ENCODE data around the gene ABL1. TPM values are rescaled to one million over a fixed set of nuclear protein-coding genes. Genes with fewer than 3 reads are reported as not detected.

Gene ABL1
- total RNA-seq, 1 donor from 2014 or later = 113 TPM

DNA sequence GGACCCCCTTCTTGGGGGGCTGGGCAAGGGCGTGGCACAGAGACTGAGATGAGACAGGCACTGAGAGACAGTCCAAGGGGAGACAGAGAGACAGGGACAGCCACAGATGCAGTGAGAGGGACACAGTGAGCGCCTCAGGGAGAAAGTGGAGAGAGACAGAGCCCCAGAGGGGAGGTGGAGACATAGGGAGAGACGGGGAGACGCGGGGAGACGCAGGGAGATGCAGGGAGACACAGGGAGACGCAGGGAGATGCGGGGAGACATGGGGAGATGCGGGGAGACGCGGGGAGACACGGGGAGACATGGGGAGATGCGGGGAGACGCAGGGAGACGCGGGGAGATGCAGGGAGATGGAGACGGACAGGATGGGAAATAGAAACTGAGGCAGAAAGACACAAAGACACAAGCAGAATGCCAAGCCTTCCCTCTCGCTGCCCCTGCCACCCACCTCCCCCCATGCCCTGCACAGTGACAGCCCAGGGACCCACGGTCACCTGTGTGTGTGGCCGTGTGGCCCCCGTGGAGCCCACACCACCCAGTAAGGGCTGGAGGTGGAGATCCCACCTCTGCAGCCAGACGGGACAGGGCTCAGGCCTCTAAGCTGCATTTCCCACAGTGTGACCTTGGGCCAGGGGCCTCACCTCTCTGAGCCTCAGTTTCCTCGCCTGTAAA is 95.2 kb downstream of the ABL1 start:
- H3K9ac ChIP-seq (ENCODE audit: low read length) = no peak overlapping the region
- no peak for FAIRE-seq
- H3K27ac Mint-ChIP-seq (ENCODE audit: unreplicated experiment) = no peak overlapping the region
- no peaks in the 10 kb centered on the region for H3K9me3 ChIP-seq (ENCODE audit: insufficient read depth, low read depth, low read length)
- H3K4me2 ChIP-seq (ENCODE audit: low read length) = no peak overlapping the region
- no peaks in the 10 kb centered on the region for H3K36me3 Mint-ChIP-seq (ENCODE audit: low read depth, unreplicated experiment)
- H2AFZ ChIP-seq (ENCODE audit: low read depth, low read length) = no peak overlapping the region
- H3K4me1 Mint-ChIP-seq (ENCODE audit: low read depth, unreplicated experiment) = peaks cover 7% of the 10 kb centered on the region
- H3K4me3 ChIP-seq (ENCODE audit: insufficient read depth, low read depth, low read length) = no peak overlapping the region
- no peaks in the 10 kb centered on the region for H4K20me1 ChIP-seq (ENCODE audit: insufficient read depth, low read length)
- H3K4me3 Mint-ChIP-seq (ENCODE audit: unreplicated experiment) = peak overlapping the region; percentile 45
- TF ChIP-seq EZH2 (IDR thresholded peaks at IDR 0.05; ENCODE audit: insufficient read depth, low read length) = no peak
- TF ChIP-seq, protein P1, sequence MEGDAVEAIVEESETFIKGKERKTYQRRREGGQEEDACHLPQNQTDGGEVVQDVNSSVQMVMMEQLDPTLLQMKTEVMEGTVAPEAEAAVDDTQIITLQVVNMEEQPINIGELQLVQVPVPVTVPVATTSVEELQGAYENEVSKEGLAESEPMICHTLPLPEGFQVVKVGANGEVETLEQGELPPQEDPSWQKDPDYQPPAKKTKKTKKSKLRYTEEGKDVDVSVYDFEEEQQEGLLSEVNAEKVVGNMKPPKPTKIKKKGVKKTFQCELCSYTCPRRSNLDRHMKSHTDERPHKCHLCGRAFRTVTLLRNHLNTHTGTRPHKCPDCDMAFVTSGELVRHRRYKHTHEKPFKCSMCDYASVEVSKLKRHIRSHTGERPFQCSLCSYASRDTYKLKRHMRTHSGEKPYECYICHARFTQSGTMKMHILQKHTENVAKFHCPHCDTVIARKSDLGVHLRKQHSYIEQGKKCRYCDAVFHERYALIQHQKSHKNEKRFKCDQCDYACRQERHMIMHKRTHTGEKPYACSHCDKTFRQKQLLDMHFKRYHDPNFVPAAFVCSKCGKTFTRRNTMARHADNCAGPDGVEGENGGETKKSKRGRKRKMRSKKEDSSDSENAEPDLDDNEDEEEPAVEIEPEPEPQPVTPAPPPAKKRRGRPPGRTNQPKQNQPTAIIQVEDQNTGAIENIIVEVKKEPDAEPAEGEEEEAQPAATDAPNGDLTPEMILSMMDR (IDR thresholded peaks at IDR 0.05; ENCODE audit: insufficient read depth, low read depth, low read length) = no peak
- H3K27me3 Mint-ChIP-seq (ENCODE audit: low read depth, unreplicated experiment) = peaks cover 36% of the 10 kb centered on the region
- H3K27me3 ChIP-seq (ENCODE audit: insufficient read depth, low read length) = no peaks in the 10 kb centered on the region
- no peaks in the 10 kb centered on the region for H3K9me3 Mint-ChIP-seq (ENCODE audit: unreplicated experiment)
- no peak for DNase-seq (ENCODE audit: low read depth)
- H3K79me2 ChIP-seq (ENCODE audit: insufficient read depth, low read length) = no peaks in the 10 kb centered on the region
- peaks cover 44% of the 10 kb centered on the region for H3K4me1 ChIP-seq (ENCODE audit: insufficient read depth, low read length)
- H3K27ac ChIP-seq (ENCODE audit: low read depth, low read length) = no peak overlapping the region
- no peaks in the 10 kb centered on the region for H3K36me3 ChIP-seq (ENCODE audit: insufficient read depth, low read length)

DNA sequence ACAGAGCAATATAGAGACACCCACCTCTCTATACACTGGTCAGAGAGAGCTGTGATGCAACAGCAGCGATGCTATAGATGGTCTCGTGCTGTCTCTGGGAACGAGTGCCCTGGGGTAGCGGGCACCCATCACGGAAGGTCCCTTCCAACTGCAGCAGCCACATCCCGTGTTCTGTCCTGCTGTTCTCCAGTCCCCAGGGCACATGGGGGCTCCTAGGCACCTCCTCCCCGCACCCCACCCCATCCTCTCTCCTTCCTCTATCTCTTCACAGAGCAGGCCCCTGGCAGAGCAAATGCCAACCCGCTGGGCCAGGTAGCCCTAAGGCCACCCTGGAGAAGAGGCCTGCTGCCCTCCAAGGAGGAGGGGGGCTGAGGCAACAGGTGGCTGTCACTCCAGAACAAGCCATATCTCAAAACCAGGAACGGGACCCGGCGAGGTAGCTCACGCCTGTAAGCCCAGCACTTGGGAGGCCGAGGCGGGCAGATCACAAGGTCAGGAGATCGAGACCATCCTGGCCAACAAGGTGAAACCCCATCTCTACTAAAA is 95.8 kb downstream of the ABL1 start:
- H3K9ac ChIP-seq (ENCODE audit: low read length) = no peak overlapping the region
- no peaks in the 10 kb centered on the region for H3K9me3 ChIP-seq (ENCODE audit: insufficient read depth, low read depth, low read length)
- H2AFZ ChIP-seq (ENCODE audit: low read depth, low read length) = no peak overlapping the region
- Mint-ChIP-seq H3K4me3 (ENCODE audit: unreplicated experiment) (no peak overlapping the region), H3K36me3 (ENCODE audit: low read depth, unreplicated experiment) (no peaks in the 10 kb centered on the region), H3K9me3 (ENCODE audit: unreplicated experiment) (no peaks in the 10 kb centered on the region), H3K27ac (ENCODE audit: unreplicated experiment) (no peak overlapping the region), H3K4me1 (ENCODE audit: low read depth, unreplicated experiment) (peaks cover 7% of the 10 kb centered on the region), H3K27me3 (ENCODE audit: low read depth, unreplicated experiment) (peaks cover 31% of the 10 kb centered on the region)
- no peaks in the 10 kb centered on the region for H3K36me3 ChIP-seq (ENCODE audit: insufficient read depth, low read length)
- peaks cover 46% of the 10 kb centered on the region for H3K4me1 ChIP-seq (ENCODE audit: insufficient read depth, low read length)
- H4K20me1 ChIP-seq (ENCODE audit: insufficient read depth, low read length) = no peaks in the 10 kb centered on the region
- H3K4me3 ChIP-seq (ENCODE audit: insufficient read depth, low read depth, low read length) = no peak overlapping the region
- no peaks in the 10 kb centered on the region for H3K27me3 ChIP-seq (ENCODE audit: insufficient read depth, low read length)
- DNase-seq (ENCODE audit: low read depth) (no peak), FAIRE-seq (no peak)
- no peak overlapping the region for H3K4me2 ChIP-seq (ENCODE audit: low read length)
- no peak overlapping the region for H3K27ac ChIP-seq (ENCODE audit: low read depth, low read length)
- TF ChIP-seq EZH2 (IDR thresholded peaks at IDR 0.05; ENCODE audit: insufficient read depth, low read length) = no peak
- TF ChIP-seq, protein P1 (IDR thresholded peaks at IDR 0.05; ENCODE audit: insufficient read depth, low read depth, low read length) = no peak
- no peaks in the 10 kb centered on the region for H3K79me2 ChIP-seq (ENCODE audit: insufficient read depth, low read length)

All from astrocyte (in vitro differentiated cells and primary cell).